PC-9 (cell line): Measurements from ENCODE around the gene NCOR2. TPM values are rescaled to one million over a fixed set of nuclear protein-coding genes. Genes with fewer than 3 reads are reported as not detected.

Experiments
- BruUV-seq: library from RNA; stranded (reverse); fragments of 400-500 nt; replicated peaks from 2 replicates; lab custom pipeline; 2021; lab: Mats Ljungman, UMichigan
- CTCF ChIA-PET: fragments of 300-600 bp; sonication (Branson Sonifier 250); formaldehyde crosslinking; loops from one replicate; lab custom pipeline; 2022; ENCODE audit warnings: antibody characterized with exemption; lab: Charles Lee
- POLR2A ChIA-PET: fragments of 300-600 bp; sonication (Branson Sonifier 250); formaldehyde crosslinking; loops from one replicate; lab custom pipeline; 2022; ENCODE audit warnings: antibody characterized with exemption; ENCODE audit not compliant: unreplicated experiment; lab: Charles Lee
- DNase-seq, 2 experiments: peaks; one replicate each; pipeline versions ENCODE4 v3.0.0 to v3.0.0-alpha.2; 2015 to 2022; ENCODE audit warnings: mixed read lengths in 1 of 2
- H2AFZ ChIP-seq: fragments of 200-600 bp; sonication (generic); 2 replicates; pipeline ENCODE4 v1.8.1; 2017; ENCODE audit warnings: antibody characterized with exemption
- H3F3A ChIP-seq: fragments of 200-600 bp; sonication (generic); 2 replicates; pipeline ENCODE4 v1.8.1; 2017; ENCODE audit warnings: antibody characterized with exemption, mild to moderate bottlenecking, low read depth; ENCODE audit not compliant: insufficient read depth
- H3K27ac ChIP-seq: fragments of 200-600 bp; sonication (generic); 2 replicates; pipeline ENCODE4 v1.6.1; 2016; ENCODE audit warnings: mixed run types
- H3K27me3 ChIP-seq: fragments of 200-600 bp; sonication (generic); 2 replicates; pipeline ENCODE4 v1.6.1; 2016; ENCODE audit warnings: low read depth, mixed run types; ENCODE audit not compliant: insufficient read depth
- H3K36me3 ChIP-seq: fragments of 200-600 bp; sonication (generic); 2 replicates; pipeline ENCODE4 v1.6.1; 2016; ENCODE audit warnings: low read depth, mixed run types
- H3K4me1 ChIP-seq: fragments of 200-600 bp; sonication (generic); replicated peaks from 2 replicates; pipeline ENCODE4 v1.6.1; 2016; ENCODE audit warnings: mixed run types; ENCODE audit not compliant: insufficient read depth
- H3K4me2 ChIP-seq: fragments of 200-600 bp; sonication (generic); 2 replicates; pipeline ENCODE4 v1.6.1; 2017; ENCODE audit warnings: mixed run types
- H3K4me3 ChIP-seq: fragments of 200-600 bp; sonication (generic); 2 replicates; pipeline ENCODE4 v1.6.1; 2016; ENCODE audit warnings: mixed run types
- H3K79me2 ChIP-seq: fragments of 200-600 bp; sonication (generic); 2 replicates; pipeline ENCODE4 v1.6.1; 2017; ENCODE audit warnings: low read depth, mixed run types
- H3K9me2 ChIP-seq: fragments of 200-600 bp; sonication (generic); 2 replicates; pipeline ENCODE4 v1.8.1; 2017; ENCODE audit warnings: mild to moderate bottlenecking; ENCODE audit not compliant: insufficient read depth
- H3K9me3 ChIP-seq: fragments of 200-600 bp; sonication (generic); 2 replicates; pipeline ENCODE4 v1.8.1; 2016; ENCODE audit warnings: low read depth; ENCODE audit not compliant: insufficient read depth
- H4K20me1 ChIP-seq: fragments of 200-600 bp; sonication (generic); 2 replicates; pipeline ENCODE4 v1.8.1; 2017; ENCODE audit not compliant: insufficient read depth
- EZH2 ChIP-seq: fragments of 200-600 bp; sonication (generic); IDR thresholded peaks from 2 replicates; pipeline ENCODE4 v1.8.0; 2017; ENCODE audit warnings: antibody characterized with exemption, low read depth
- intact Hi-C: fragments of 100-400 bp; cut with micrococcal nuclease; formaldehyde crosslinking; loops from one replicate; pipeline ENCODE4 v1.10.0; 2022; ENCODE audit not compliant: unreplicated experiment
- total RNA-seq: library from RNA; stranded (reverse); gene quantifications from 2 replicates; pipeline ENCODE4 v1.2.3, GENCODE V29; 2021
- TF ChIP-seq, protein P1 (sequence below): fragments of 200-600 bp; sonication (generic); conservative IDR thresholded peaks from 2 replicates; pipeline ENCODE4 v1.6.1; 2017; ENCODE audit warnings: mixed run types, antibody characterized with exemption, mild to moderate bottlenecking, moderate library complexity

The NCOR2 gene
- total RNA-seq, 1 experiment from 2014 or later, result 319 TPM

DNA sequence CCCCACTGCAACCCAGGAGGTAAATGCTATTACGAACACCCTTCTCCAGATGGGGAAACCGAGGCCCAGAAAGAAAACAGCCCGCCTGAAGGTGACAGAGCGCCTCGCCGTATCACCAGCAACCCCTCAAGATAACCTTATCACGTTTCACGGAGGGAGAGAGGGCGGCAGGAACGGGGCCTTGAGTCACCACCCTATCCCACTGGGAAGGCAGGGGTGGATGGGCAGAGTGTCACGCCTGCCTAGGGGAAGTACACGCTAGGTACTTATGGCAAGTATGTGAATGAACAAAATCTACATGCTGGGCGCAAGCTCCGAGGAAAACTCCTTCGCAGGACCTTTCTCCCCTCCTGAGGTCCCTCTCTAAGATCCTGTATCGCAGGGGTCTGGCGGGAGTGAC, 17.8 kb downstream of the NCOR2 start:
- no TSS peak for BruUV-seq
- no peaks in the 10 kb centered on the region for H3K9me3 ChIP-seq
- H3K27ac ChIP-seq, result no peak overlapping the region
- H3K4me1 ChIP-seq, result peaks cover 36% of the 10 kb centered on the region
- peaks cover 97% of the 10 kb centered on the region for H3K79me2 ChIP-seq
- intact Hi-C loops, result no loop called here
- no peak overlapping the region for H2AFZ ChIP-seq
- H3F3A ChIP-seq, result peaks cover 22% of the 10 kb centered on the region
- CTCF ChIA-PET, result no interaction called here
- H3K27me3 ChIP-seq, result no peaks in the 10 kb centered on the region
- H4K20me1 ChIP-seq, result peaks cover 90% of the 10 kb centered on the region
- H3K4me3 ChIP-seq, result no peak overlapping the region
- POLR2A ChIA-PET, result no interaction called here
- H3K36me3 ChIP-seq, result no peaks in the 10 kb centered on the region
- DNase-seq, result no peak
- TF ChIP-seq, protein P1, sequence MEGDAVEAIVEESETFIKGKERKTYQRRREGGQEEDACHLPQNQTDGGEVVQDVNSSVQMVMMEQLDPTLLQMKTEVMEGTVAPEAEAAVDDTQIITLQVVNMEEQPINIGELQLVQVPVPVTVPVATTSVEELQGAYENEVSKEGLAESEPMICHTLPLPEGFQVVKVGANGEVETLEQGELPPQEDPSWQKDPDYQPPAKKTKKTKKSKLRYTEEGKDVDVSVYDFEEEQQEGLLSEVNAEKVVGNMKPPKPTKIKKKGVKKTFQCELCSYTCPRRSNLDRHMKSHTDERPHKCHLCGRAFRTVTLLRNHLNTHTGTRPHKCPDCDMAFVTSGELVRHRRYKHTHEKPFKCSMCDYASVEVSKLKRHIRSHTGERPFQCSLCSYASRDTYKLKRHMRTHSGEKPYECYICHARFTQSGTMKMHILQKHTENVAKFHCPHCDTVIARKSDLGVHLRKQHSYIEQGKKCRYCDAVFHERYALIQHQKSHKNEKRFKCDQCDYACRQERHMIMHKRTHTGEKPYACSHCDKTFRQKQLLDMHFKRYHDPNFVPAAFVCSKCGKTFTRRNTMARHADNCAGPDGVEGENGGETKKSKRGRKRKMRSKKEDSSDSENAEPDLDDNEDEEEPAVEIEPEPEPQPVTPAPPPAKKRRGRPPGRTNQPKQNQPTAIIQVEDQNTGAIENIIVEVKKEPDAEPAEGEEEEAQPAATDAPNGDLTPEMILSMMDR, result no peak
- TF ChIP-seq EZH2, result no peak
- H3K4me2 ChIP-seq, result no peak overlapping the region
- H3K9me2 ChIP-seq, result no peaks in the 10 kb centered on the region

- Histone ChIP-seq H4K20me1 (peaks cover 90% of the 10 kb centered on the region), H3F3A (peaks cover 22% of the 10 kb centered on the region), H3K27me3 (no peaks in the 10 kb centered on the region), H3K79me2 (peaks cover 97% of the 10 kb centered on the region), H3K27ac (no peak overlapping the region), H2AFZ (no peak overlapping the region), H3K9me2 (no peaks in the 10 kb centered on the region), H3K4me3 (no peak overlapping the region), H3K9me3 (no peaks in the 10 kb centered on the region), H3K36me3 (no peaks in the 10 kb centered on the region), H3K4me2 (no peak overlapping the region), H3K4me1 (peaks cover 43% of the 10 kb centered on the region)
- BruUV-seq, result no TSS peak
- intact Hi-C loops, result no loop called here
- ChIA-PET POLR2A (no interaction called here), CTCF (no interaction called here)
- DNase-seq, result no peak
- TF ChIP-seq, protein P1, result no peak
- TF ChIP-seq EZH2, result no peak
Measured at GRCh38 chr12:124548854-124549378, 18.5 kb downstream of the NCOR2 start.

DNA sequence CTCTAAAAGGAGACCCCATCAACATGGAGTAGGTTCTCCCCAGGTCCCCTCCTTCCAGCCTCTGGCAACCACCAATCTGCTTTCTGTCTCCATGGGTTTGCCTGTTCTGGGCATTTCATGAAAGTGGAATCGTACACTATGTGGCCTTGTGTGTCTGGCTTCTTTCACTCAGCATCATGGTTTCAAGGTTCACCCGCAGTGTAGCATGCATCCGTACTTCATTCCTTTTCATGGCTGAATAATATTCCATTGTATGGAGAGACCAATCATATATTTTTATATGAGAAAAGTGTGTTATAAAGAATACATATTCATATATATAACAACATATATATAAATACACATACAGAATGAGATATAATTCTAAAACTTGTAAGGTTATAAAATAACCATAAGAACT, 19.8 kb downstream of the NCOR2 start:
- intact Hi-C loops, result no loop called here
- peaks cover 88% of the 10 kb centered on the region for H4K20me1 ChIP-seq
- no peak for DNase-seq
- no peak overlapping the region for H3K4me2 ChIP-seq
- H3K4me3 ChIP-seq, result no peak overlapping the region
- peaks cover 95% of the 10 kb centered on the region for H3K79me2 ChIP-seq
- H3K27ac ChIP-seq, result no peak overlapping the region
- CTCF ChIA-PET, result no interaction called here
- POLR2A ChIA-PET, result no interaction called here
- peaks cover 52% of the 10 kb centered on the region for H3K4me1 ChIP-seq
- no peak for TF ChIP-seq EZH2
- TF ChIP-seq, protein P1, result no peak
- no peaks in the 10 kb centered on the region for H3K9me3 ChIP-seq
- peaks cover 22% of the 10 kb centered on the region for H3F3A ChIP-seq
- H2AFZ ChIP-seq, result no peak overlapping the region
- no peaks in the 10 kb centered on the region for H3K9me2 ChIP-seq
- BruUV-seq, result no TSS peak
- H3K27me3 ChIP-seq, result no peaks in the 10 kb centered on the region
- no peaks in the 10 kb centered on the region for H3K36me3 ChIP-seq
